ENCODE results near the gene HCFC1R1.

DNA sequence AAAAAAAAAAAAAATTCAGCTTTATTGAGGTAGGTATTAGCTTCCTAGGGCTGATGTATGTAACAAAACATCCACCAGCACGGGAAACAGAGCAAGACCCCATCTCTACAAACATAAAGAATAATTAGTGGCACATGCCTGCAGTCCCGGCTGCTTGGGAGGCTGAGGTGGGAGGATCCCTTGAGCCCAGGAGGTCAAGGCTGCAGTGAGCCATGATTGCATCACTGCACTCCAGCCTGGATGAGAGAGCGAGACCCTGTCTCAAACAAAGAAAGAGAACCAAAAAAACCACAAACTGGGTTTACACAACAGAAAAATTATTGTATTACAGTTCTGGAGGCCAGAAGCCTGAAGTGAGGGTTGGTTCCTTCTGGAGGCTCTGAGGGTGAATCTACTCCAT, 18.6 kb upstream of the HCFC1R1 start:
- TF ChIP-seq POLR2AphosphoS5 (IDR thresholded peaks at IDR 0.05; ENCODE audit: low read depth, low read length) = no peak
- no peak for TF ChIP-seq POLR2A (IDR thresholded peaks at IDR 0.05; ENCODE audit: low read depth, low read length)

Measured in GM12892 (cell line).